Activated naive CD4-positive, alpha-beta T cell treated with anti-CD3 and anti-CD28 coated beads, Interleukin-2, amount 50 U/mL, for 16 hours (primary cell): ENCODE results near the gene NINJ2.
"Not testable (repeated sequence)": the region's sequence is repeated elsewhere in the genome, so short reads cannot be mapped to it uniquely, and the experiment has no call there.

Experiments used
- DNase-seq: peaks from one replicate; pipeline ENCODE4 v3.0.0-alpha.2; 2020

NINJ2 gene

GRCh38 chr12:663293-663871, at the start of gene NINJ2:
NINJ2 (minus strand) TSS chr12:663445; CDS start chr12:663360, 85 bp downstream.
- peak; percentile 21 for DNase-seq

GRCh38 chr12:712172-712863, 49.1 kb upstream of the NINJ2 start:
- DNase-seq, result no peak

GRCh38 chr12:709455-710020, 46.3 kb upstream of the NINJ2 start:
- DNase-seq, result no peak

- DNase-seq, result not testable (repeated sequence)
These were observed 44.8 kb upstream of the NINJ2 start for GRCh38 chr12:708084-708483.

- DNase-seq, result no peak
These were observed 41.4 kb upstream of the NINJ2 start for GRCh38 chr12:704516-705242.

- DNase-seq, result no peak
These were observed 38.8 kb upstream of the NINJ2 start for GRCh38 chr12:701896-702539.

GRCh38 chr12:700016-700415, 36.8 kb upstream of the NINJ2 start:
- no peak for DNase-seq

GRCh38 chr12:698222-698621, 35.0 kb upstream of the NINJ2 start:
- DNase-seq, result not testable (repeated sequence)

GRCh38 chr12:697481-697880, 34.2 kb upstream of the NINJ2 start:
- DNase-seq, result no peak

- no peak for DNase-seq
These were observed 31.7 kb upstream of the NINJ2 start for GRCh38 chr12:694734-695503.

- DNase-seq, result no peak
These were observed 30.8 kb upstream of the NINJ2 start for GRCh38 chr12:693934-694533.

GRCh38 chr12:692274-692673, 29.0 kb upstream of the NINJ2 start:
- no peak for DNase-seq

GRCh38 chr12:690466-690865, 27.2 kb upstream of the NINJ2 start:
- DNase-seq, result no peak

GRCh38 chr12:685388-685787, 22.1 kb upstream of the NINJ2 start:
- DNase-seq, result peak; percentile 61

- no peak for DNase-seq
These were observed 21.2 kb upstream of the NINJ2 start for GRCh38 chr12:684416-684815.

- no peak for DNase-seq
These were observed 18.5 kb upstream of the NINJ2 start for GRCh38 chr12:681568-682256.

- DNase-seq, result no peak
These were observed 15.8 kb upstream of the NINJ2 start for GRCh38 chr12:678747-679712.

- no peak for DNase-seq
These were observed 12.3 kb upstream of the NINJ2 start for GRCh38 chr12:675562-675961.

- DNase-seq, result peak; percentile 84
These were observed 11.1 kb upstream of the NINJ2 start for GRCh38 chr12:674272-674781.

GRCh38 chr12:673849-674248, 10.6 kb upstream of the NINJ2 start:
- DNase-seq, result no peak
